ENCODE data around the gene ACOX1. TPM values are rescaled to one million over a fixed set of nuclear protein-coding genes. Genes with fewer than 3 reads are reported as not detected.

Gene ACOX1
- total RNA-seq, 2 experiments from 2014 or later, result 14.5 to 17.9 TPM

DNA sequence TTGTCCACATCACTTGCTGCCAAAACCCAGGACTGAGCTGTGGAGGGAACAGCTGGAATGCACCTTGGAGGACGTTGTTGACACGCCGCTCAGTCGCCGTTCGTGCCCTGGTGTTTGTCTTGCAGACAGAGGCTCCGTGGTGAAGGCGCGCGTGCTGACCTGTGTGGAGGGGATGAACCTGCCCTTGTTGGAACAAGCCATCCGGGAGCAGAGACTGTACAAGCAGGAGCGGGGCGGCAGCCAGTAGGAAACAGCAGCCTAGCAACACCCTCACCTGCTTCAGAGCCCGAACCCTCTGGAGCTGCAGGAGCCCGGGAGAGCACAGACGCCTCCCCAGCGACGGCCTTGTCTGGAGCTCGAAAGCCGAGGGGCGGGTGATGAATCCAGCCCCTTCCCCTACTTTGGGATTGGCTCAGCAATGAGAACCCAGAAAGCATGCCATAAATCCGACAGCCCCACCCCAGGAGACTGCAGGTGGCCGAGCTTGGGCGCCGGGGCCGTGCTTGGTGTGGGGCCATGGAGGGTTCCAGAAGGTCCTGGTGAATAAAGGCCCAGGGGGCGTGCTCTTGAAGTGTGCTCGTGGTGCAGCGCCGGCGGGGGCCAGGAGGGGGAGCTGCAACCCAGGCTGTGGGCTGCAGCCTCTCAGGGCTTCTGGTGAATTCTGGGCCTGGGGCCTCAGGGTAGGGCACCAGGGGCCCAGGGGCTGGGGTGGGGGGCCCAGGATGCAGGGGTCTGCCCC, 21.2 kb upstream of the ACOX1 start:
- intact Hi-C loops (cut with DNase I, micrococcal nuclease), result no loop called here
- ChIA-PET POLR2A (interaction anchor here (1.5 kb wide), 1 partner anchor 95 kb away, joined by 4 read pairs; no protein-coding TSS in a partner anchor), CTCF (interaction anchor here (0.6 to 1.6 kb wide), 10 partner anchors 8 to 147 kb away, joined by 3 to 7 read pairs (median 3); no protein-coding TSS in a partner anchor)

DNA sequence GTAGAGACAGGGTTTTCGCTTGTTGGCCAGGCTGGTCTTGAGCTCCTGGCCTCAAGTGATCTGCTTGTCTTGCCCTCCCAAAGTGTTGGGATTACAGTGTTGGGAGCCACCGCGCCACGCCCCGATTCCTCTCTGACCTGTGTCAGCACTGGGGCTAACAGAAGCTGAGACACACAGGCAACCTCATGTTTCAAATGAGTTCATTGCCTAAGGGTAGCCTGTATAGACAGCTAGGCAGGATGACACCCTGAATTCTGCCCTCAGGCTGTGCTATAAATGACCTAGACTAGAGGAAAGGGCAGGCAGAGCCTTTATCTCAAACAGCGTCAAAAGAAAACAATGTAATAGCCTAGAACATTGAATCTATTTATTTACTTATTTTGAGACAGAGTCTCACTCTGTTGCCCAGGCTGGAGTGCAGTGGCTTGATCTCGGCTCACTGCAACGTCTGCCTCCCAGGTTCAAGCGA, 19.4 kb upstream of the ACOX1 start:
- H3K27me3 ChIP-seq (ENCODE audit: control insufficient read depth in 1 of 2, insufficient read depth in 2 of 2, low read length in 2 of 2), result no peaks in the 10 kb centered on the region
- H3K36me3 ChIP-seq (ENCODE audit: insufficient read depth, low read length), result peaks cover 10% of the 10 kb centered on the region
- Mint-ChIP-seq H3K27ac (no peak overlapping the region), H3K9me3 (no peaks in the 10 kb centered on the region), H3K4me1 (ENCODE audit: low read depth) (peaks cover 14% of the 10 kb centered on the region), H3K36me3 (ENCODE audit: low read depth) (peaks cover 7% of the 10 kb centered on the region), H3K27me3 (no peaks in the 10 kb centered on the region), H3K4me3 (no peak overlapping the region)
- CTCF ChIA-PET, result no interaction called here
- H3K4me1 ChIP-seq (ENCODE audit: insufficient read depth, low read length), result peaks cover 13% of the 10 kb centered on the region
- ATAC-seq (ENCODE audit: poor library complexity) (no peak), DNase-seq (no peak)
- no peak overlapping the region for H3K4me3 ChIP-seq (ENCODE audit: low read length)
- POLR2A ChIA-PET, result no interaction called here
- no peak for TF ChIP-seq CTCF (IDR thresholded peaks at IDR 0.05)
- intact Hi-C loops (cut with DNase I, micrococcal nuclease), result no loop called here
- no peak overlapping the region for H3K27ac ChIP-seq (ENCODE audit: low read depth in 1 of 2, low read length in 2 of 2)
- no peaks in the 10 kb centered on the region for H3K9me3 ChIP-seq (ENCODE audit: control insufficient read depth in 1 of 2, insufficient read depth in 1 of 2, low read length in 2 of 2)

More for the DNA sequence above, 21.2 kb upstream of the ACOX1 start:
- Mint-ChIP-seq H3K27me3 (no peaks in the 10 kb centered on the region), H3K27ac (no peak overlapping the region), H3K9me3 (no peaks in the 10 kb centered on the region), H3K4me3 (no peak overlapping the region), H3K36me3 (ENCODE audit: low read depth) (peaks cover 8% of the 10 kb centered on the region), H3K4me1 (ENCODE audit: low read depth) (peaks cover 14% of the 10 kb centered on the region)
- Histone ChIP-seq H3K27me3 (ENCODE audit: control insufficient read depth in 1 of 2, insufficient read depth in 2 of 2, low read length in 2 of 2) (no peaks in the 10 kb centered on the region), H3K4me3 (ENCODE audit: low read length) (no peak overlapping the region), H3K36me3 (ENCODE audit: insufficient read depth, low read length) (peaks cover 8% of the 10 kb centered on the region), H3K27ac (ENCODE audit: low read depth in 1 of 2, low read length in 2 of 2) (no peak overlapping the region), H3K4me1 (ENCODE audit: insufficient read depth, low read length) (peaks cover 13% of the 10 kb centered on the region), H3K9me3 (ENCODE audit: control insufficient read depth in 1 of 2, insufficient read depth in 1 of 2, low read length in 2 of 2) (no peaks in the 10 kb centered on the region)
- DNase-seq (peak; percentile 32 to 78 (median 55)), ATAC-seq (ENCODE audit: poor library complexity) (peak; percentile 85)
- TF ChIP-seq CTCF (IDR thresholded peaks at IDR 0.05), result peak; percentile 72

- ATAC-seq (ENCODE audit: poor library complexity), result peak; percentile 46
- H3K27me3 Mint-ChIP-seq, result no peaks in the 10 kb centered on the region
- H3K36me3 Mint-ChIP-seq (ENCODE audit: low read depth), result peaks cover 7% of the 10 kb centered on the region
- H3K4me3 ChIP-seq (ENCODE audit: low read length), result no peak overlapping the region
- peak in 5 of 14 experiments; percentile 16 to 81 (median 54) for DNase-seq
- no peak for TF ChIP-seq CTCF (IDR thresholded peaks at IDR 0.05)
- H3K9me3 Mint-ChIP-seq, result no peaks in the 10 kb centered on the region
- peaks cover 13% of the 10 kb centered on the region for H3K36me3 ChIP-seq (ENCODE audit: insufficient read depth, low read length)
- no peaks in the 10 kb centered on the region for H3K27me3 ChIP-seq (ENCODE audit: control insufficient read depth in 1 of 2, insufficient read depth in 2 of 2, low read length in 2 of 2)
- H3K4me1 Mint-ChIP-seq (ENCODE audit: low read depth), result peaks cover 14% of the 10 kb centered on the region
- peak overlapping the region; percentile 22 to 32 for H3K27ac ChIP-seq (ENCODE audit: low read depth in 1 of 2, low read length in 2 of 2)
- no peaks in the 10 kb centered on the region for H3K9me3 ChIP-seq (ENCODE audit: control insufficient read depth in 1 of 2, insufficient read depth in 1 of 2, low read length in 2 of 2)
- intact Hi-C loops (cut with DNase I, micrococcal nuclease), result no loop called here
- peaks cover 13% of the 10 kb centered on the region for H3K4me1 ChIP-seq (ENCODE audit: insufficient read depth, low read length)
- POLR2A ChIA-PET, result interaction anchor here (1.3 kb wide), 1 partner anchor 18 kb away, joined by 5 read pairs; the partner anchor contains the start of genes ACOX1 and TEN1
- CTCF ChIA-PET, result interaction anchor here (0.7 to 1.1 kb wide), 3 partner anchors 9 to 79 kb away, joined by 3 to 4 read pairs (median 3); no protein-coding TSS in a partner anchor
- H3K27ac Mint-ChIP-seq, result peak overlapping the region; percentile 57
- peak overlapping the region; percentile 55 for H3K4me3 Mint-ChIP-seq
These were observed 18.0 kb upstream of the ACOX1 start for GRCh38 chr17:75996665-75997590.

All from CD4-positive, alpha-beta T cell (primary cell).